Hindlimb muscle (tissue), 1 donor: ENCODE results near the gene CADPS. TPM values are rescaled to one million over a fixed set of nuclear protein-coding genes. Genes with fewer than 3 reads are reported as not detected.

ENCODE experiments used
- DNase-seq: peaks from one replicate; pipeline ENCODE4 v3.0.0-alpha.2; 2013
- polyA plus RNA-seq: library from polyadenylated mRNA; unstranded; fragments of 120-200 nt; gene quantifications from one replicate; pipeline ENCODE4 v1.2.1, GENCODE V29; 2013; ENCODE audit not compliant: insufficient read length

CADPS gene
- polyA plus RNA-seq, 1 donor = 1.4 TPM

DNA sequence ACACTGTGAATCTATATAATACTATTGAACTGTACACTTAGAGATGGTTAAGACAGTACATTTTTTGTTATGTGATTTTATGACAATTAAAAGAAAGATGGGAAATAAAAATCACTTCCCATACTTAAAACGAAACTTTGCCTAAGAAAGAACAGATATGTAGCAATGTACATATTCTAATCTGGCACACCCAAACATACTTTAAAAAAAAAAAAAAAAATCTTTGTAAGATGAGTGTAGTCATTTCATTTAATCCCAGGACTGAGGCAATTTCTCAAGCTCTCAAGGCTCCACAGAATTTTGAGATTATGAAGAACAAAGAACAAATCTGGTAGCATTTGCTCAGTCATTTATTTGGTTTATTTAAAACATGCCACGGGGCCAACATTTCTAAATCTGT, 461.5 kb downstream of the CADPS start:
- no peak for DNase-seq

DNA sequence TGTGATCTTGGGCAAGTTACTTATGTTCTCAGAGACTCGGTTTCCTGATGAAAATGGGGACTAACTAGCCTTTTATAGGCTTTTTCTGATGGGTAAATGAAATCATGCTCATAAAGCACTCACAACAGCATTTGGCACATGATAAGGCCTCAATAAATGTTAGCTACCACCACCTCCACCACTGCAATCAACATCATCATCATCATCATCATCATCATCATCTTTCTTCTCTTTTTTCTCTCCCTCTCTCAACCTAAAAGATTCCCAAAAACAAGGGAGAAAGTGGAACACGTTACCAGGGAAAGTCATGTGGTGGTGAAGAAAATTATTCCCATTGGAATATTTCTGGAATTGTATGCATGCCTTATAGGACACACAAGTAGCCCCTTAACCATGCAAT, 468.3 kb downstream of the CADPS start:
- DNase-seq = no peak

DNA sequence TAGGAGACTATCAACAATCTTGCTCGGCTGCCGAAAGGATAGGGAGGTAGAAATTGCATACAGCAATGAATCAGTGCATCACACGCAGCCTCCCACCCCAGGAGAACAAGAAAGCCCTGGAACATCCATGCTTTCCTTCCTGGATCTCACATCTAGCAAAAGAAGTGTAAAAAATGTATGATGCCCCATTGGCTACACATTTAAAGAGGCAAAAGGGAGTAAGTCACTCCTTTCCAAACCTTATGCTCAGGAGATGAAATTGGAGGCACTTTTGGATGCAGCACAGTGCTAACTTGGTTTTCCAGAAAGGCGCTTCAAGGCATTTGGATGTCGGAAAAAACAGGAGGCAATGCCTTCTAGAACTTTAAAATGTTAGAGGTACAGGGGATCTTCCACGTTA, 469.6 kb downstream of the CADPS start:
- no peak for DNase-seq

- no peak for DNase-seq
These were observed 470.1 kb downstream of the CADPS start for GRCh38 chr3:62405135-62405534.

DNA sequence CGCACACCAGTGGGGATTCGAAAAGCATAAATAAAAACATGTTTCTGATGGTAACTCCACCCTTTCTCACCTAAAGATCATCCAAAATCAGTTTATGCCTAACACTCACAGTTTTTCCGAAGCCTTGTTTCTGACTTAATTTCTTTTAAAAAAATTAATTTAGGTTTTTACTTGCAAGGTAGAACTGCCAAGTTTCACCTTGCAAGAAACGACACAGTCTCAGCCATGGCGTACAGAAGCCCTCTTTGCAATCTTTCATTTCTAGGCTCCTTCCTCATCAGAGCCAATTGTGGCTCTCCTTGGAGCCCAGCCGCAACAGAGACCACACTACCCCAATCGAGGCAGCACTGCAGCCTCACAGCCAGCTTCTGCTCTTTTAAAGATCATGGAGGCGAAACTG, 470.9 kb downstream of the CADPS start:
- no peak for DNase-seq

DNA sequence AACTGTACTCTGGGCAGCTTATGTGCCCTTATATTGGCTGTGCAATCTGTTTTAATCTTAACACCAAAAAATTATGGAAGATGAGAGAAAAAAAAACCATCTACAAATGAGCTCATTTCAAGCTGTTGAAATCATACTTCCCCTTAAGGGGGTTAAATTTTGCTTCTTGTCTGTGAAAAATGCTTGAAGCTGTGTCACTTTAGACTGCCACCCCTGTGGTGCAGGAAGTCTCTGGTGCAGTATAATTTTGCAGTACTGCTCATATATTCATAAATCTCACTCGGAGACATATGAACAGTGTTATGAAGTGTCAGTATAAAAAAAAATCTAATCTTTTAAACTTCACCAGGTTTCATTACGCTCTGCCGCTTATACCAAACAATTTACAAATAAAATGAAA, 471.5 kb downstream of the CADPS start:
- no peak for DNase-seq

- no peak for DNase-seq
These were observed 482.5 kb downstream of the CADPS start for GRCh38 chr3:62392626-62393292.

DNA sequence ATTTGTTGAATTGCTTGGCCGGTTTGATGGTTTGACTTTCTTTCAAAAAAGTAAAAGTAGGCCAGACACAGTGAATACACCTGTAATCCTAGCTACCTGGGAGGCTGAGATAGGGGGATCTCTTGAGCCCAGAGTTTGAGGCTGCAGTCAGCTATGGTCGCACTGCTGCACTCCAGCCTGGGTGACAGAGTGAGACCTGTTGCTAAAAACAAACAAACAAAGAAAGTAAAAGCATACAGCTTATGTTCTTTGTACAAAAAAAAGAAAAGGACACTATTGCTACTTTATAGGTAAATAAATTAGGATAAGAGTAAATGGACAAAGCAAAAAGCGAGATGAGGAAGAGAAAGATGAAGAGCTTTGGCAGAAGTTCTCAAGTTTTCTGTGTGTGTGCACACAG, 488.0 kb downstream of the CADPS start:
- DNase-seq = no peak

DNA sequence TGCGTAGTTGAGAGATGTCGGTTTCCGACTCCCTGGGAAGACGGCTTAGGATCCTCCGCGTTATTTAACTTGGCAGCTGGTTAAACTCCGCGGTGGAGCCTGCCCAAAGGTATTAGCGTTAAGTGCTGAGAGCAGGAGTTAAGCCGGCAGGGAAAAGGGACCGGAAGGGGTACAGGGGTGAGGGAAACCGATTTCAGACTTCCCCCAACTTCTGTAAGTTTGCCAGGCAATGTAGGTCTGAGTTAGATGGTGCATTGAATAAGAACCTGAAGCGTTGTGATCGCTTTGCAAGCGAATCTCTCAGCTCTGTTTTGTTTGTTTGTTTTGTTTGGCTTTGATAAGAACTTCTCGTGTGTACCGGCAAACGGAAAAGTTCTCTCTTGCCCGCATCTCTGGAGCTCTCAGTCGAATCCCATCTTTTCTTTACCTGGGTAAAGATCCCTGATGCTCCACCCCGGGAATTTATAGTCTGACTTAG, 495.9 kb downstream of the CADPS start:
- DNase-seq = no peak

GRCh38 chr3:62378921-62379320, 496.3 kb downstream of the CADPS start:
- DNase-seq = no peak

- no peak for DNase-seq
These were observed 496.9 kb downstream of the CADPS start for GRCh38 chr3:62378311-62378789.

GRCh38 chr3:62376906-62377877, 498.0 kb downstream of the CADPS start:
- DNase-seq = no peak

DNA sequence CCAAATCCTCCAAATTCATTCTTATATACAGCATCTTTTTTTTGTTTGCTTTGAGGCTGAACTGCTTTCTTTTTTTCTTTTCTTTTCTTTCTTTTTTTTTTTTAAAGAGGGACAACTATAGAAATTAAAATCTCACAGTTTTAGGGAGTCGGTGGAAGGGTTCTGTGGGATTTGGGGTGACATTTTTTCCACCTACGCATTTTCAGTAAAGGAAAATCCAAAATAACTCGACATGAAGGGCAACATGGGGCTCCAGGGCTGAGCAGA, 498.8 kb downstream of the CADPS start:
- DNase-seq = no peak

- no peak for DNase-seq
These were observed 499.4 kb downstream of the CADPS start for GRCh38 chr3:62375655-62376453.

- DNase-seq = no peak
These were observed 500.6 kb downstream of the CADPS start for GRCh38 chr3:62374341-62375218.

DNA sequence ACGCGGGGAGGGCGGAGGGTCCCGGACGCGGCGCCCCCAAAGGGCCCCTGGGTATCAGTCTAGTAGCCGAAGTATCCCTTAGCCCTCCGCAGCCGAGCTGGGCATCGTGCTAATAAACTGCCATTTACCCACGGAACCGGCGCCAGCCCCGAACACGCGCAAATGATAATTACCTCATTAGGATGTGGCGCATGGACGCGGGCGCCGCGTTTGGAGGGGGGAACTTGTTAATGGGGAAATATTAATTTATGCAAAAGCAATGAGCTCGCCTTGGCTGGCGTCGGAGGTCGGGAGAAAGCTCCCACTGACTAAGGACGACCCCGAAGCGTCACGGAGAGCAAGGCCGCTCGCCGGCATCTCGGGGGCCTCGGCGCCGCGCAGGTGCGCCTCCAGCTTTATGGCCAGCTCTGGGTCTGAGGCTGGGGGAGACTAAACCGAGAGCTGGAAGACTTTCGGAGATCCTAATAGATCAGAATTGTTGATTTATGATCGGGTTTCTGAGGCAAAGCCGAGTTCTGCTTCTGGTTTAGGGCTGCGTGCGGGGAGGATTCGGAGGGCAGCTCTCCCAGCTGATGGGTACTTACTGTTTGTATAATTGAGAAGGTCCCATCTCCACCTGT, 501.4 kb downstream of the CADPS start:
- DNase-seq = no peak

DNA sequence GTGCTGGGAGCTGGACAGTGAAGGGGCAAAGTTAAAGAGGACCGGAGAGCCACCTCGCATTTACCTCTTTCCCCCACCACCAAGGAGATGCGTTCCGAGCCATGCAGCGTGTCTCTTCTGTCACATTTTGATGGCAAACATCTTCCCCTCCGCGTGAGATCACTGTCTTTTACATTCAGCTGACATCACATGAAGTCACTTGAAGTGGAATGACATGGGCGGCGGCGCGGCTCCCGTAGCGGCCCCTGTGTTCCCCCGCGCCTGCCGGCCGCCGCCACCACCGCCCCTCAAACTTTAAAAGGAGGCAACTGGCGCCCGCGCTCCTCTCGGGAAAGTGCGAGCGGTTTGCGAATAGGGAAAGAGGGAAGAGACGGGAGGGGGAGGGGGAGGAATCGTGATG, 502.0 kb downstream of the CADPS start, which contains the start of gene FEZF2:
TSS of gene FEZF2 (minus strand) at position 336 of the 400 bp plus-strand sequence. CDS start 682 bp downstream, outside the sequence.
- no peak for DNase-seq

DNA sequence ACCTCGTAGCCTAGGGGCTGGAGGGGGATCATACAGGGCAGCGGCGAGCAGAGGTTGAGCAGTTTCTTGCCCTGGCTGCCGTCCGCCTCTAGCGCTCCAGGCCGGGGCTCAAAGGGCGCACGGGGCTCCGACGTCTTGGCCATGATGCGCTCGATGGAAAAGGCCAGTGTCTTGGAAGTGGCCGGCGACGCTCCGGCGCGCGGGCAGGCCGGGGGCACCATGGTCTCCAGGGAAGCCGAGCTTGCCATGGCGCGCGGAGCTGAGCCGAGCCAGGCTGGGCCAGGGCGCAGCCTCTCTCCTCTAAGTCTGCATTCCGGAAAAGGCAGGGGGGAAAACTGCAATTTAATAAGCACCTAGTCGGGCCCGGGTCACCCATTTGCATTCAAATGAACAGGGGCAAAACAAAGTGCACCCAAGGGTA, 502.6 kb downstream of the CADPS start:
- no peak for DNase-seq

DNA sequence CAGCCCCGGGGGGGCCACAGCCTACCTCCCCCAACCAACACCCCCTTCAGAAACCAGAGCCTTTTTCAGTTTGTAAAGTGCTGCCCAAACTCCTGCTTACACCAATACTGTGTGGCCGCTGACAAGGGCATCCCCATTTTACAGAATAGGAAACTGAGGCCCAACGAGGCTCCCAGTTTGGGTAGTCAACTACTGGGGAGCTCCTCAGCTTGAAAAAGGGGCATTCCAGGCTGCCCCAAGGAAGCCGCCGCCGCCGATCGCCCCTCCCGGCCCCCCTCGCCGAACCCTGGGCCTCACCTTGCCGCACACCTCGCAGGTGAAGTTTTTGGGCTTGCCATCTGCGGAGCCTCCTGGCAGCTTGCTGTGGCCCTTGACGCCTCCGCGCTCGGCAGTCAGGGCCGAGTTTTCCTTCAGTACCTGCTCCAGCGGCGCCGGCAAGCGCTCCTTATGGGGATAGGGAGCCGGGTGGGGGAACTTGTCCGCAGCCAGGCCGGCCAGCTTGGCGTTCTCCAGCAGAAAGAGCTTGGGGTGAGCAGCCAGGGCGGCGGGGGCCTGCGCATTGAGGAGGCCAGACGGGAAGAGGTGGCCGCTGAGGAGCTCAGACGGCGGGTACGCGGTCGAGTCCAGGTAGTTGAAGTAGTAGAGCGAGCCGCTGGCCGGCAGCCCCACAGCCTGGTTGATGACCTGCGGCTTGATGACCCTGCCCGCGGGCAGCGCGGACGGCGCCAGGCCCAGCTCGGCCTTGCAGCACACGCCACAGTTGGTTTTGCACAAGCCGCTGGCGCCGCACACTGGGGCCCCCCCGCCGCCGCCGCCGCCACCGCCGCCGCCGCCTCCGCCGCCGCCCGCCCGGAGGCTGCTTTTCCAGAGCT, 503.3 kb downstream of the CADPS start:
- DNase-seq = no peak
